ENCODE measurements around the gene ENOSF1.

- TF ChIP-seq EP300 (IDR thresholded peaks at IDR 0.05) = no peak
- TF ChIP-seq POLR2A (IDR thresholded peaks at IDR 0.05) = no peak
- TF ChIP-seq CTCF (IDR thresholded peaks at IDR 0.05) = no peak
- no peak for TF ChIP-seq POLR2AphosphoS5 (IDR thresholded peaks at IDR 0.05)
These were observed 29.6 kb downstream of the ENOSF1 start for GRCh38 chr18:682833-683232.

Measured in stomach (tissue), 4 donors.